ENCODE data around the gene STARD7.

Gene STARD7

DNA sequence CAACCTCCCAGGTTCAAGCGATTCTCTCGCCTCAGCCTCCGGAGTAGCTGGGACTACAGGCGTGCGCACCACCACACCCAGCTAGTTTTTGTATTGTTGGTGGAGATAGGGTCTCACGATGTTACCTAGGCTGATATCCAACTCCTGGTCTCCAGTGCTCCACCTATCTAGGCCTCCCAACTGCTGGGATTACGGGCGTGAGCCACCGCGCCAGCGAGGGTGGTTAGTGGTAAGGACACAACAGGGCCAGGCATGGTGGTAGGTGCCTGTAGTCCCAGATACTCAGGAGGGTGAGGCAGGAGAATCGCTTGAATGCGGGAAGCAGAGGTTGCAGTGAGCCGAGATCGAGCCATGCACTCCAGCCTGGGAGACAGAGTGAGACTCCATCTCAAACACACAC, 36.8 kb downstream of the STARD7 start (continued):
- no peak for TF ChIP-seq ZNF624 (tag by site-specific recombination; IDR thresholded peaks at IDR 0.05)

DNA sequence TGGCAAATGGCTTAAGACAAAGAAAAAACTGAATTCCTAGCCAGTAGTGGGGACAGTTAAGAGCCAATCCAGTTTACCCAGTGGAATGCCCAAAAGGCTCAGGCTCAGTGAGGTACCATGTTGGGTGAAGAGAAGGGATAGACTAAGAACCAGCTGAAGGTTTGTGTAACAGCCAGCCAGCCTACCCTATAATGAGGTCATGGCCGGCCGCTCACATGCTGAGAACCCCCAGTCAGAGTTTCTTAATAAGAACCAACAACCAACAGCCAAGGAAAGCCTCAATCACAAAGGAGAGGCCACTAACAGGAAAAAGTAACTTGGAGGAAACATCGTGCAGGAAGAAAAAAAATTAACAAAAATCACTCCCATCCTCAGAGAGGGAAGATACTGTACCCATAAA, 38.0 kb downstream of the STARD7 start:
- no peak overlapping the region for H3K27ac ChIP-seq (ENCODE audit: extremely low read depth, low read depth, low read length)
- TF ChIP-seq ZNF155 (tag by site-specific recombination; IDR thresholded peaks at IDR 0.05) (no peak), KLF1 (tag by site-specific recombination; IDR thresholded peaks at IDR 0.05) (no peak), REPIN1 (tag by site-specific recombination; IDR thresholded peaks at IDR 0.05; ENCODE audit: low read depth) (no peak)
- ChIA-PET CTCF (interaction anchor here (0.7 kb wide), 1 partner anchor 74 kb away, joined by 7 read pairs; no protein-coding TSS in a partner anchor), POLR2A (no interaction called here)
- no peaks in the 10 kb centered on the region for H3K9me3 ChIP-seq (ENCODE audit: control insufficient read depth, insufficient read depth, low read depth, low read length)
- H3K4me3 ChIP-seq (ENCODE audit: low read depth, low read length) = no peak overlapping the region
- no peaks in the 10 kb centered on the region for H3K4me1 ChIP-seq (ENCODE audit: control insufficient read depth, insufficient read depth, low read length)
- H3K36me3 ChIP-seq (ENCODE audit: control insufficient read depth in 2 of 2, insufficient read depth in 1 of 2, low read length in 2 of 2) = no peaks in the 10 kb centered on the region

DNA sequence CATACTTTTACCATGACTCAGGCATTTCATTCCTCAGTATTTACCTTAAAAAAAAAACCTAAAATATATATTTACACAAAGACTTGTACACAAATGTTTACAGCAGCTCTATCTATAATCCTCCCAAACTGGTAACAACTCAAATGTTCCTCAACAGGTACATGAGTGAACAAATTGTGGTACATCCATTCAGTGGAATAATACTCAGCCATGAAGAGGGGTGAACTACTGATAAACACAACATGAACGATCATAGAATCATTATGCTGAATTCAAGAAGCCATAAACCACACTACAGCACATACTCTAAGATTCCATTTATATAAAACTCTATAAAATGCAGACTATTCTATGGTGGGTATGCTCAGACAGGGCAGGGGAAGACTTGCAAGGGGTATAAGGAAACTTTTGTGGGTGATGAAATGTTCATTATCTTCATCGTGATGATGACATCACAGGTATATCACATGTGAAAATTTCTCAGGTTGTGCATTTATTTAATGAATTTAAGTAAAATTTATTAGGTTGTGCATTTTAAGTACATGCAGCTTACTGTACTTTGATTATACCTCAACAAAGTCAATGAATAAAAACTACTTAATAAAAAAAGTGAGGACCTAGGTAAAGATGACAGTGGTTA, 38.6 kb downstream of the STARD7 start:
- Histone ChIP-seq H3K36me3 (ENCODE audit: control insufficient read depth in 2 of 2, insufficient read depth in 1 of 2, low read length in 2 of 2) (no peaks in the 10 kb centered on the region), H3K27ac (ENCODE audit: extremely low read depth, low read depth, low read length) (no peak overlapping the region), H3K4me3 (ENCODE audit: low read depth, low read length) (no peak overlapping the region), H3K9me3 (ENCODE audit: control insufficient read depth, insufficient read depth, low read depth, low read length) (no peaks in the 10 kb centered on the region), H3K4me1 (ENCODE audit: control insufficient read depth, insufficient read depth, low read length) (no peaks in the 10 kb centered on the region)
- CTCF ChIA-PET = interaction anchor here (0.7 kb wide), 1 partner anchor 74 kb away, joined by 7 read pairs; no protein-coding TSS in a partner anchor
- POLR2A ChIA-PET = no interaction called here
- TF ChIP-seq, protein P1, sequence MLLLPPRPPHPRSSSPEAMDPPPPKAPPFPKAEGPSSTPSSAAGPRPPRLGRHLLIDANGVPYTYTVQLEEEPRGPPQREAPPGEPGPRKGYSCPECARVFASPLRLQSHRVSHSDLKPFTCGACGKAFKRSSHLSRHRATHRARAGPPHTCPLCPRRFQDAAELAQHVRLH (tag by site-specific recombination; IDR thresholded peaks at IDR 0.05) = 0 out of 2 replicates have a peak, but pooled peaks have one; percentile 44
- TF ChIP-seq, protein P2, sequence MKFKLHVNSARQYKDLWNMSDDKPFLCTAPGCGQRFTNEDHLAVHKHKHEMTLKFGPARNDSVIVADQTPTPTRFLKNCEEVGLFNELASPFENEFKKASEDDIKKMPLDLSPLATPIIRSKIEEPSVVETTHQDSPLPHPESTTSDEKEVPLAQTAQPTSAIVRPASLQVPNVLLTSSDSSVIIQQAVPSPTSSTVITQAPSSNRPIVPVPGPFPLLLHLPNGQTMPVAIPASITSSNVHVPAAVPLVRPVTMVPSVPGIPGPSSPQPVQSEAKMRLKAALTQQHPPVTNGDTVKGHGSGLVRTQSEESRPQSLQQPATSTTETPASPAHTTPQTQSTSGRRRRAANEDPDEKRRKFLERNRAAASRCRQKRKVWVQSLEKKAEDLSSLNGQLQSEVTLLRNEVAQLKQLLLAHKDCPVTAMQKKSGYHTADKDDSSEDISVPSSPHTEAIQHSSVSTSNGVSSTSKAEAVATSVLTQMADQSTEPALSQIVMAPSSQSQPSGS (tag by site-specific recombination; IDR thresholded peaks at IDR 0.05; ENCODE audit: low read depth) = no peak
- peak; percentile 90 for TF ChIP-seq ZNF146 (tag by site-specific recombination; IDR thresholded peaks at IDR 0.05)

DNA sequence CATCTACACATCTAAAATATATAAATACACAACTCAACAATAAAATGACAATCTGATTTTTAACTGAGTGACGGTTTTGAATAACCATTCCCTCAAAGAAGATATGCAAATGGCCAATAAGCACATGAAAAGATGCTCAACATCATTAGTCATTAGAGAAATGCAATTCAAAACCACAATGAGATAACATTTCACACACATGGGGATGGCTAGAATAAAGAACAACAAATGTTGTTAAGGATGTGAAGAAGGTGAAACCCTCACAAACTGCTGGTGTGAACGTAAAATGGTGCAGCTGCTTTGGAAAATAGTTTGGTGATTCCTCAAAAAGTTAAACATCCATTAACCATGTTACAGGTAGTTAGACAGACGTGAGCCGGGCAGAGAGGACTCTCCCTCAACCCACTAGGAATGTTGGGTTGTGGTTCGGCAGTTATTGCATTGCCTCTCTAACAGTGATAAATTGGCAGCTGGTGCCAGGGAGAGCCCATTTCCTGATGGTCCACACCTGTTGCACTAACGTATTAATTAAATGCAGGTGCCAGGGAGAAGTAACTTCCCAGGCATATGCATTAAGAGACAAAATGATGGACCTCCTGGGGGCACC, 41.1 kb downstream of the STARD7 start:
- Histone ChIP-seq H3K4me1 (ENCODE audit: control insufficient read depth, insufficient read depth, low read length) (no peaks in the 10 kb centered on the region), H3K36me3 (ENCODE audit: control insufficient read depth in 2 of 2, insufficient read depth in 1 of 2, low read length in 2 of 2) (no peaks in the 10 kb centered on the region), H3K27ac (ENCODE audit: extremely low read depth, low read depth, low read length) (no peak overlapping the region), H3K4me3 (ENCODE audit: low read depth, low read length) (no peak overlapping the region), H3K9me3 (ENCODE audit: control insufficient read depth, insufficient read depth, low read depth, low read length) (no peaks in the 10 kb centered on the region)
- ChIA-PET POLR2A (no interaction called here), CTCF (no interaction called here)
- TF ChIP-seq SCRT1 (tag by site-specific recombination; IDR thresholded peaks at IDR 0.05; ENCODE audit: borderline replicate concordance) = peak; percentile 36; the same call in 1 of the 2 replicates
- TF ChIP-seq, protein P3, sequence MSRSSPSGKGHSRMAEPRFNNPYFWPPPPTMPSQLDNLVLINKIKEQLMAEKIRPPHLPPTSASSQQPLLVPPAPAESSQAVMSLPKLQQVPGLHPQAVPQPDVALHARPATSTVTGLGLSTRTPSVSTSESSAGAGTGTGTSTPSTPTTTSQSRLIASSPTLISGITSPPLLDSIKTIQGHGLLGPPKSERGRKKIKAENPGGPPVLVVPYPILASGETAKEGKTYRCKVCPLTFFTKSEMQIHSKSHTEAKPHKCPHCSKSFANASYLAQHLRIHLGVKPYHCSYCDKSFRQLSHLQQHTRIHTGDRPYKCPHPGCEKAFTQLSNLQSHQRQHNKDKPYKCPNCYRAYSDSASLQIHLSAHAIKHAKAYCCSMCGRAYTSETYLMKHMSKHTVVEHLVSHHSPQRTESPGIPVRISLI (tag by site-specific recombination; IDR thresholded peaks at IDR 0.05) = no peak
- TF ChIP-seq ZNF169 (tag by site-specific recombination; IDR thresholded peaks at IDR 0.05) = no peak
- TF ChIP-seq ZNF266 (tag by site-specific recombination; IDR thresholded peaks at IDR 0.05; ENCODE audit: low read depth) = no peak
- TF ChIP-seq SCRT2 (tag by site-specific recombination; IDR thresholded peaks at IDR 0.05) = peak; percentile 85
- no peak for TF ChIP-seq ZNF311 (tag by site-specific recombination; IDR thresholded peaks at IDR 0.05; ENCODE audit: borderline replicate concordance)

Measured in HEK293 (cell line).